NCI-H526 treated with DMSO at 0.1 percent for 48 hours (cell line): ENCODE measurements around the gene GPR132.

ENCODE experiments used
- DNase-seq: peaks from one replicate; lab custom pipeline; 2025; lab: John Stamatoyannopoulos, UW

The GPR132 gene

GRCh38 chr14:105061428-105062047 is 3.7 kb downstream of the GPR132 start:
- no peak for DNase-seq

- DNase-seq, result no peak
Observed at GRCh38 chr14:105060751-105061427, 4.3 kb downstream of the GPR132 start.

- no peak for DNase-seq
Observed at GRCh38 chr14:105059925-105060565, 5.2 kb downstream of the GPR132 start.

GRCh38 chr14:105059035-105059924 is 6.0 kb downstream of the GPR132 start:
- DNase-seq, result no peak

- DNase-seq, result no peak
Observed at GRCh38 chr14:105058521-105059034, 6.7 kb downstream of the GPR132 start.

- DNase-seq, result no peak
Observed at GRCh38 chr14:105056303-105056831, 8.9 kb downstream of the GPR132 start.

GRCh38 chr14:105055736-105056302 is 9.4 kb downstream of the GPR132 start:
- no peak for DNase-seq

- no peak for DNase-seq
Observed at GRCh38 chr14:105055334-105055733, 9.9 kb downstream of the GPR132 start.

GRCh38 chr14:105053996-105054395 is 11.2 kb downstream of the GPR132 start:
- DNase-seq, result no peak

GRCh38 chr14:105053421-105053820 is 11.8 kb downstream of the GPR132 start:
- no peak for DNase-seq

GRCh38 chr14:105052110-105052458 is 13.1 kb downstream of the GPR132 start:
- no peak for DNase-seq

- no peak for DNase-seq
Observed at GRCh38 chr14:105051182-105052109, 13.8 kb downstream of the GPR132 start.

- DNase-seq, result no peak
Observed at GRCh38 chr14:105050551-105050897, 14.7 kb downstream of the GPR132 start.

- DNase-seq, result no peak
Observed at GRCh38 chr14:105049753-105050550, 15.3 kb downstream of the GPR132 start.

GRCh38 chr14:105047283-105048016 is 17.8 kb downstream of the GPR132 start:
- no peak for DNase-seq

GRCh38 chr14:105046891-105047282 is 18.3 kb downstream of the GPR132 start:
- no peak for DNase-seq

GRCh38 chr14:105045710-105046326 is 19.4 kb downstream of the GPR132 start:
- peak; percentile 77 for DNase-seq

- DNase-seq, result no peak
Observed at GRCh38 chr14:105043641-105044040, 21.6 kb downstream of the GPR132 start.

- DNase-seq, result no peak
Observed at GRCh38 chr14:105042813-105043212, 22.4 kb downstream of the GPR132 start.
